HG02973 (cell line): ENCODE measurements around the gene CNPPD1.

Source experiments
- ATAC-seq: cut with Tn5 transposase; IDR thresholded peaks from one replicate; pipeline ENCODE4 v1.9.1; 2021; ENCODE audit warnings: moderate library complexity; ENCODE audit not compliant: unreplicated experiment

The CNPPD1 gene

GRCh38 chr2:219123356-219124135 is 53.2 kb downstream of the CNPPD1 start:
- no peak for ATAC-seq

- no peak for ATAC-seq
Measured at GRCh38 chr2:219122202-219122980, 54.3 kb downstream of the CNPPD1 start.
